HL-60/S4 treated with phorbol 12-myristate 13-acetate at 8.2 ng/mL for 4 days and 3 days (cell line): ENCODE data around the gene ZFP36L1.

Source experiments
- in situ Hi-C: fragments of 300-500 bp; cut with MboI; formaldehyde crosslinking; loops from 2 replicates; pipeline ENCODE4 v1.15.0; 2022; ENCODE audit warnings: low sequenced_read_pairs

The ZFP36L1 gene

GRCh38 chr14:68816943-68817430 is 24.1 kb upstream of the ZFP36L1 start:
- in situ Hi-C loops: loop anchor here (25.0 kb wide), 1 partner anchor 580 kb away; no protein-coding TSS in a partner anchor

GRCh38 chr14:68816183-68816942 is 23.5 kb upstream of the ZFP36L1 start:
- in situ Hi-C loops: loop anchor here (25.0 kb wide), 1 partner anchor 579 kb away; no protein-coding TSS in a partner anchor

GRCh38 chr14:68815298-68816182 is 22.7 kb upstream of the ZFP36L1 start:
- in situ Hi-C loops: loop anchor here (25.0 kb wide), 1 partner anchor 578 kb away; no protein-coding TSS in a partner anchor

GRCh38 chr14:68814539-68815297 is 21.9 kb upstream of the ZFP36L1 start:
- in situ Hi-C loops: loop anchor here (25.0 kb wide), 1 partner anchor 577 kb away; no protein-coding TSS in a partner anchor

GRCh38 chr14:68814238-68814538 is 21.3 kb upstream of the ZFP36L1 start:
- in situ Hi-C loops: loop anchor here (25.0 kb wide), 1 partner anchor 577 kb away; no protein-coding TSS in a partner anchor

- in situ Hi-C loops: loop anchor here (25.0 kb wide), 1 partner anchor 576 kb away; no protein-coding TSS in a partner anchor
These were observed 20.5 kb upstream of the ZFP36L1 start for GRCh38 chr14:68813318-68813838.

GRCh38 chr14:68811171-68811570 is 18.3 kb upstream of the ZFP36L1 start:
- in situ Hi-C loops: loop anchor here (25.0 kb wide), 1 partner anchor 574 kb away; no protein-coding TSS in a partner anchor

- in situ Hi-C loops: loop anchor here (25.0 kb wide), 1 partner anchor 573 kb away; no protein-coding TSS in a partner anchor
These were observed 17.6 kb upstream of the ZFP36L1 start for GRCh38 chr14:68810173-68811153.

- in situ Hi-C loops: loop anchor here (25.0 kb wide), 1 partner anchor 572 kb away; no protein-coding TSS in a partner anchor
These were observed 16.7 kb upstream of the ZFP36L1 start for GRCh38 chr14:68809524-68809923.

GRCh38 chr14:68808696-68809480 is 16.0 kb upstream of the ZFP36L1 start:
- in situ Hi-C loops: loop anchor here (25.0 kb wide), 1 partner anchor 572 kb away; no protein-coding TSS in a partner anchor

GRCh38 chr14:68807987-68808386 is 15.1 kb upstream of the ZFP36L1 start:
- in situ Hi-C loops: loop anchor here (25.0 kb wide), 1 partner anchor 571 kb away; no protein-coding TSS in a partner anchor

GRCh38 chr14:68807148-68807600 is 14.3 kb upstream of the ZFP36L1 start:
- in situ Hi-C loops: loop anchor here (25.0 kb wide), 1 partner anchor 570 kb away; no protein-coding TSS in a partner anchor

- in situ Hi-C loops: loop anchor here (25.0 kb wide), 1 partner anchor 569 kb away; no protein-coding TSS in a partner anchor
These were observed 13.8 kb upstream of the ZFP36L1 start for GRCh38 chr14:68806526-68807147.

GRCh38 chr14:68805414-68805813 is 12.5 kb upstream of the ZFP36L1 start:
- in situ Hi-C loops: loop anchor here (25.0 kb wide), 1 partner anchor 568 kb away; no protein-coding TSS in a partner anchor

- in situ Hi-C loops: loop anchor here (25.0 kb wide), 1 partner anchor 564 kb away; no protein-coding TSS in a partner anchor
These were observed 8.8 kb upstream of the ZFP36L1 start for GRCh38 chr14:68801631-68802030.

GRCh38 chr14:68800953-68801352 is 8.1 kb upstream of the ZFP36L1 start:
- in situ Hi-C loops: loop anchor here (25.0 kb wide), 1 partner anchor 564 kb away; no protein-coding TSS in a partner anchor

- in situ Hi-C loops: loop anchor here (25.0 kb wide), 1 partner anchor 563 kb away; no protein-coding TSS in a partner anchor
These were observed 7.5 kb upstream of the ZFP36L1 start for GRCh38 chr14:68800390-68800789.
